Retinal pigment epithelial cell (primary cell): Measurements from ENCODE around the gene TTLL7.

Experiments used
- DNase-seq: peaks from one replicate; pipeline ENCODE4 v3.0.0-alpha.2; 2010; ENCODE audit warnings: low read depth
- H3K4me3 ChIP-seq: 2 replicates; pipeline ENCODE4 v1.5.1; 2011; ENCODE audit warnings: mild to moderate bottlenecking, low read length, control low read depth, moderate library complexity
- CTCF ChIP-seq: conservative IDR thresholded peaks from 2 replicates; pipeline ENCODE4 v1.5.1; 2011; ENCODE audit warnings: low read depth, low read length, control low read depth, inconsistent platforms

The TTLL7 gene

GRCh38 chr1:84021822-84022221 lies 22.9 kb upstream of the TTLL7 start:
- TF ChIP-seq CTCF: no peak
- no peak for DNase-seq
- no peak overlapping the region for H3K4me3 ChIP-seq

- no peak for TF ChIP-seq CTCF
- no peak for DNase-seq
- no peak overlapping the region for H3K4me3 ChIP-seq
These were observed 21.2 kb upstream of the TTLL7 start for GRCh38 chr1:84020151-84020550.

GRCh38 chr1:84019217-84019616 lies 20.3 kb upstream of the TTLL7 start:
- TF ChIP-seq CTCF: no peak
- no peak for DNase-seq
- H3K4me3 ChIP-seq: no peak overlapping the region

DNA sequence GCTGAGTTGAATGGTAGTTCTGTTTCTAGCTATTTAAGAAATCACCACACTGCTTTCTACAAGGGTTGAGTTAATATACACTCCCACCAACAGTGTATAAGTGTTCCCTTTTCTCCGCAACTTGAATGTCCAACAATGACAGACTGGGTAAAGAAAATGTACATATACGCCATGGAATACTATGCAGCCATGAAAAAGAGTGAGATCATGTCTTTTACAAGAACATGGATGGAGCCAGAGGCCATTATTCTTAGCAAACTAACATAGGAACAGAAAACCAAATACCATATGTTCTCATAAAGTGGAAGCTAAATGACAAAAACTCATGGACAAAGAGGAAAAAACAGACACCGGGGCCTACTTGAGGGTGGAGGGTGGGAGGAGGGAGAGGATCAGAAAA lies 14.8 kb upstream of the TTLL7 start:
- no peak for TF ChIP-seq CTCF
- H3K4me3 ChIP-seq: no peak overlapping the region
- no peak for DNase-seq

DNA sequence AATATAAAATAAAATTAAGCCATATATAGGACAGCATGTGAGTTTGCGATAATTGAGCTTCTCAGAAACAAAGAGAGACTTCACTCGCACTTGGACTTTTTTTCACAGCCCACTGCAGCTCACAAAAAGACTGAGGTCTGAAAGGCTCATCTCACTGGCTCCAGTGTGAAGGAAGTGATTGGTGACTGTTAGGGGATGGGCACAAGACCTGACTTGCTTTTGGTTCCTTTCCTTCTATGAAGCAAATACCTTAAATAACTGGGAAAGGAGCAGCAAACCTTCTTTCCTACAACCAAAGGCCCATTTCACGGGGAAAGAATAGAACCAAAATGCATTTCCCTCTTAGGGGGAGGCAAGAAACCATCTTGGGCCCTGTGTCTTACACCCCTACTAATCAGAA lies 13.1 kb upstream of the TTLL7 start:
- no peak for TF ChIP-seq CTCF
- H3K4me3 ChIP-seq: no peak overlapping the region
- DNase-seq: no peak

- no peak for DNase-seq
- no peak overlapping the region for H3K4me3 ChIP-seq
- no peak for TF ChIP-seq CTCF
These were observed 11.2 kb upstream of the TTLL7 start for GRCh38 chr1:84010136-84010535.

DNA sequence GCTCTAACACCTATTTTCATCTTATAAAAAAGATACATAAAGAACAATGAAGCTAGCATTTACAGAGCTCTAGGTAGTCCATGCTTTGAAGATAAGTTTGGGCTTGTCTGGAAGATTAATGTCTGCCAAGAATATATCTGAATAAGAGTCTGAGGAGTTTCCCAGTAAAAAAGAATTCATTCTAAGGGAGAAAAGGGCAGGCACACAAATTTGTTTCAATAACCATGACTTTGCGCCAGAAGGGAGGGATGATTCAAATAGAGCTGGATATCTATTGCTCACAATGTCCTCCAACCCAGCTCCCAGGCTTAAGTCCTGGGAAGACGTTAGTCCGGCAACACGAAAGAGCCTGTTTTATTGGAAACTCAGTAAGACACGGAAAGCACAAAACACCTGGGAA lies 9.7 kb upstream of the TTLL7 start:
- DNase-seq: no peak
- no peak for TF ChIP-seq CTCF
- H3K4me3 ChIP-seq: no peak overlapping the region
